Kidney capillary endothelial cell (primary cell): Measurements from ENCODE around the gene PPME1.

ENCODE experiments used
- DNase-seq: peaks from one replicate; pipeline ENCODE4 v3.0.0-alpha.2; 2018; ENCODE audit warnings: low spot score

PPME1 gene

DNA sequence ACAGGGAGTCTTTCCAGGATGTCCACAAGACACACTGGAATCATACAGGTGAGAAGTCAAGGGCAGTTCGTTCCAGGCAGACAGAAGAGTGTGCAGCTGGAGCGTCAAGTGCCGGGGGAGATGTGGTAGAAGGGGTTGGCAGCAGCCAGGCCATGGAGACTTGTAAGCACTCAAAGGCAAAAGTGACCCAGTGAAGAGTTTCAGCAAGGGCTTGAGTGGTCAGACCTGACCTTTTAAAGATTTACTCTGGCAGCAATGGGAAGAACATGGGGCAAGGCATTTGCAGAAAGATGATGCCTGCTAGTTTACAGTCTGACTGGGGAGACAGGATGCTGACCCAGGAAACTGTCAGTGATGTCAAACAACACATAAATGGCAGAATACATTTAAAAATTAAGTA lies 111.3 kb downstream of the PPME1 start:
- no peak for DNase-seq

DNA sequence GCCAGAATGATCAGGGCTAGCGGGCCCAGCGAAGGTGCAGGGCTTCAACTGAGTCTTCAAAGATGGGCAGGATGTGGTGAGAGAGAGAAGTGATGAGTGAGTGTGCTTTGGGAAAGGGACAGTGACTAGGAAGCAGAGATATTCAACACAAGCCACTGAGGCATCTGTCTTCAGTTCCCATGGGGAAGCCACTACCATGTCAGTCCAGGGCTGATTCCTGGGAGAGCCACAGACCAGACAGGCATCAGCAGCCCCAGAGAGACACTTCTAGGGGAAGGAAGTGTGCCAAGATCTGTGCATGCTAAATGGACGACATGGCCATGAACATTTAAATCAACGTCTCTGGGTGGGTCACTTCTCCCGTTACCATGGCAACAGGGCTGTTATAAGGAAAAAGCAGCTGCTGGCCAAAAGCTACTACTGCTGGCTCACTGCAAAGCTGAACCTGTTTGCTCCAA lies 111.9 kb downstream of the PPME1 start:
- no peak for DNase-seq

DNA sequence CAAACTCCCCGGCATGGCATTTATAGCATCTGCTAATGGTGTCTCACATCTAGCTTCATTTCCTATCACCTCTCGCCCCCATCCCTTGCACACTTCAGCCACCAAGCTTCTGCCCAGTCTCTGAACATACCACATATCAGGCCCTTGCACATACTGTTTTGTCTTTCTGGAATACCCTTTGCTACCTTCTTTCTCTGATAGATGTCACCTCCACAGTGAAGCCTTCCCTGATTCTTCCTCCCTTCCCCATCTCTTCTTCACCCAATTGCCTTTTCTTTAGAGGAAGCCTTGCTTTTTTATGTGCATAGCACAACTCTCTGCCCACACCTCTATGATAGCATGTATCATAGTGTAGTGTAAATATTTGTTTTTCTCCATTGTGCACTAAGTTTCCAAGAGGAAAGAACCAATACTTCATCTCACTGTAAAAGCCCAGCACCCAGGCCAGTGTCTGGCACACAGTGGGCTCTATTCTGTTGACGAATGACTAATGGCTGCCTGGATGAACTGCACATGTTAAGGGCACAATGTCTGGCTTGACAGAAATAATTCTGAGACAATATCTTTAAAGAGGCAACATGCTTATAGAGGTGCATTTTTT lies 112.6 kb downstream of the PPME1 start:
- no peak for DNase-seq

DNA sequence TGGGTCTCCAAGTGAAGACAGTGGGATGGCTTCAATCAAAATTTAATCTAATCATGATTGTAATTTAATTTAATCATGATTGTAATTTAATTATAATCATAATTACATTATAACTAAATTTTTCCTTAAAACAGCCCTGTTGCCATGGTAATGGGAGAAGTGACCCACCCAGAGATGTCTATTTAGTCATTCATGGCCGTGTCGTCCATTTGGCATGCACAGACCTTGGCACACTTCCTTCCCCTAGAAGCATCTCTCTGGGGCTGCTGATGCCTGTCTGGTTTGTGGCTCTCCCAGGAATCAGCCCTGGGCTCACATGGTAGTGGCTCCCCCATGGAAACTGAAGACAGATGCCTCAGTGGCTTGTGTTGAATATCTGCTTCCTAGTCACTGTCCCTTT lies 113.4 kb downstream of the PPME1 start:
- no peak for DNase-seq

DNA sequence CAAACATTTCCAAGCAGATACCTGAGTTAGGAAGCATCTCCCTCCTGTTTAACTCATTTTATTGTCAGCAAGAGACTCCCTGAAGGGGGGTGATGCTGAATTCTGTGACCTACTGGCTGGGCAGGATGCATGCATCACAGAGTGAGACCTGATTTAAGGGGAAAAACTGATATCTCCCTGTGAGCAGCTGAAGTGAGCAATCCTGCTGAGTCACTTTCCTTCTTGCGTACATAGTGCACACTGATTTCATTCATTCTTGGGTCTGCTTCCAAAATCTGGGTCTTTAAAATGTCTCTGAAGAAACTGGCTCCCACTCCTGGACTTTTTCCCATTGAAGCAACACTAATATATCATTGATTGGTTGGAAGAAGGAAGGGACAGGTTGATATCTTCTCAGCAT lies 117.1 kb downstream of the PPME1 start:
- peak; percentile 94 for DNase-seq

DNA sequence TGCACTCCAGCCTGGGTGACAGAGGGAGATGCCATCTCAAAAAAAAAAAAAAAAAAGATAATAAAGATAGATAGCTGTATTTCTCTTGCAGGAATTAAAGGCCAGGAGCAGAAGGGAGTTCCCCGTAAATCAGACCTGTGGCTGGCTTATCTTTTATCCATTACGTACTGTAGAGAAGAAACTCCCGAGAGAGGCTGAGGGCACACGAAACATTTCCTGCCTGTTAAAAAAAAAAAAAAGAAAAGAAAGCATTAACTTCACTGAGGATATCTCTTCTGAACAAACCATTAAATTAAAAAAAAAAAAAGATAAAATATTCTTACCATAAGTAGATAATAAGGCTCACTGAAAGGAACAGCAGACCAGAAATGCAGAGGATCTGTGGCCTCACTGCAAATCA lies 117.8 kb downstream of the PPME1 start:
- no peak for DNase-seq

DNA sequence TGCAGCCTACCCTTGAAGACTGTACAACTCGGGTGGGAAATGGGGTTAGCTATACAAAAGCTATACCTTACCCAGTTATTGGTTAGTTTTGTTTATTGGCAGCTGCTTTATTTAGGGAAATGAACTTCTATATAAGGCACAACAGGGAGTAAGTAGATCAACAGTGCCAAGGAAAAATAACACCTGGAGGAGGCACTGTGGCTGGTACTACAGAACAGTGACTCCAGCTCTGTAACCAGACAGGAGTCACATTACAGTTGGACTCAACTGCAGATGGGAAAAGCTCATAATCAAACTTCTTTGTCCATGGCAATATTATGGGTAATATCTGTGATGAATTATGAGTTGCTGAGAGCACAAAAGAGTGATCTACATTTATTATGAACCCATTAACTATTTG lies 126.4 kb downstream of the PPME1 start:
- no peak for DNase-seq

DNA sequence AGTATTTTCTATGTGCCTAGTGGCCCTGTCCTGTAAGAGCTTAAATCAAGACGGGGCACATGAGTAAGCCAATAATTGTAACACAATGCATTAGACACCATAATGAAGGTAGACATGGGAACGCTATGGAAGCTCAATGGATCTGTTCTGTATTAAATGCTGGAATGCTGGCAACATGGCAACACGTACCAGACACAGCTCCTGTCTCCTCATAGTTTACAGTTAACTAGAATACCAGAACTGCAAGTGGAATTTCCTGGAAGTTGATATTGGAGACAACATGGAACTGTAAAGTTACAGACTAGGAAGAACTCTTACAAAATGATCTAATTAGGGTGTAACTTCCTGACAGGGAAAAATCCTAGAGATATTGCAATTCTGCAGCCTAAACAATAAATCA lies 127.9 kb downstream of the PPME1 start:
- no peak for DNase-seq
